GM19438 (cell line): ENCODE data around the gene MTUS2.
"Not testable (repeated sequence)": the region's sequence is repeated elsewhere in the genome, so short reads cannot be mapped to it uniquely, and the experiment has no call there.

Experiments
- ATAC-seq: cut with Tn5 transposase; IDR thresholded peaks from one replicate; pipeline ENCODE4 v1.9.1; 2021; ENCODE audit warnings: low read depth; ENCODE audit not compliant: unreplicated experiment

Gene MTUS2

DNA sequence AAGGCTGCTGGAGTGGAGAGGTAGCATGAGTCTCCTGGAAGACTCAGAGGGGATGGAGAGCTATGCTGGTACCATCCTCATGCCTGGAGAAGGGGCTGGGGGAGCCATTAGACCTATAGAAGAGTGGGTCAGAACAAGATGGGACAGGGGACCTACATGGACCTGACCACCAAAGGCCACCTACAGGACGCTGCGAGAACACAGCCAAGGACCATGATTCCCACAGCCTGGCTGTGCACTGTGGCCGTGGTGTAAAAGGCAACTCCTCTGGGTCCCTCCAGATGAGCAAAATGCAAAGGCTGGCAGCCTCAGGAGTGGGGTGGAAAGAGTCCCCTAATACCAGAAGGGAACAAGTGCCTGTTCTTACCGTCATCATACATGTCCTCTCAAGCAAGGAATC is 559.1 kb downstream of the MTUS2 start:
- no peak for ATAC-seq

- ATAC-seq: no peak
These were observed 559.7 kb downstream of the MTUS2 start for GRCh38 chr13:29379865-29380264.

- ATAC-seq: no peak
These were observed 561.9 kb downstream of the MTUS2 start for GRCh38 chr13:29382021-29382420.

GRCh38 chr13:29383476-29383875 is 563.3 kb downstream of the MTUS2 start:
- ATAC-seq: no peak

DNA sequence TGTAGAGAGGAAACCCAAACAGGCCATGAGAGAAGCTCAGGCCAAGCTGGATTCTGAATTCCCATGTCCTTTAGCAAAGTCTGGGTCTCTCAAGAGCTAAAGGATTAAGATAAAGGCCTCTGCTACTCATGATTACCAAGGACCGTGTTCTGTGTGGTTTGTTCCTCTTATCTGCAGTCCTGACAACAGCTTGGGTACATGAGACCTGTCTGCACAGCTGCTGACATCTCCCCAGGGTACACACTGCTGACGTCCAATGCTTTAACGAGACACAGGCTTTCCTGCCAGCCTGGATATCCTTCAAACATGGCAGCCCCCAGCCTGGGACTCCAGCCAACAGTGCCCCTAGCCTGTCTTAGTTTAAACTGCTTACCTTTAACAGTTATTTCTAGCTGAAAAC is 564.3 kb downstream of the MTUS2 start:
- ATAC-seq: no peak

- ATAC-seq: no peak
These were observed 564.7 kb downstream of the MTUS2 start for GRCh38 chr13:29384871-29385270.

GRCh38 chr13:29386246-29386645 is 566.1 kb downstream of the MTUS2 start:
- ATAC-seq: no peak

GRCh38 chr13:29390598-29390997 is 570.5 kb downstream of the MTUS2 start:
- ATAC-seq: not testable (repeated sequence)

DNA sequence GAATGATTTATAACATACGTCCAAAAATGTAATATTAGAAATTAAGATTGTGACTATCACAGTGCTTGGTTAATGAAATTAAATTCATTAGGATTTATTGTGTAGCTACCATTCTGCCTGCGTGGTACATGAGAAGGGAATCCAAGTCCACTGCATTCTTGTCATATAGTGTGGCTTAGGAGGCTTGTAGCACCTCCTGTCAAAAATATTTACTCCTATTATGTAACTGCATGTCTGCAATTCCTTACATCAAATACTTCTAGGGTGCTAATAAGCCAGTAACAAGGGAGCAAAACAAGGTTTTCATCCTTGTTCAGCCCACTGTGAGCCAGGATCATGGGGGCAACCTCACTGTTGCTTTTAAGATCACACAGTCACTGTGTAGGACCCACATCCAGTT is 576.3 kb downstream of the MTUS2 start:
- no peak for ATAC-seq

GRCh38 chr13:29397265-29397664 is 577.1 kb downstream of the MTUS2 start:
- no peak for ATAC-seq

DNA sequence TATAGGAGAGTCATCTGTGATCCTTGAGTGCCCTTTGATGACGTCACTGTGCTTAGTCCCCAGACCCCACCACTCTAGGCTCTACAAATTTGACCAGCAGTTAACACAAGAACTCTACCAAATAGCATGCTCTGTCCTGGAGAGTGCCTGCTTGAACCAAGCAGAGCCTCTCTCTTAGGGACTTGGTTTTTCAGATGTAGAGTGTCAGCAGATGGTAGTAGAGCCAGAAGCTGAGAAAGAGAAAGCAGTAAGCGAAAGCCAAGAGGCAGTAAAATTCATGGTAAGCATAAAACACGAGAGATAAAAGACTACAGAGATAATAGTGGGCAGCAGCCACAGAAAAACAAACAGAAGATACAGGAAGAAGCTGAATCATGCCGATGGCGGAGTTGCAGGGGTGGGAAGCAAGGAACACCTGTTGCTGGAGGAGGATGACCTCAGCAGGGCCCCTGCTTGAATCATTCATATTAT is 582.1 kb downstream of the MTUS2 start:
- no peak for ATAC-seq

DNA sequence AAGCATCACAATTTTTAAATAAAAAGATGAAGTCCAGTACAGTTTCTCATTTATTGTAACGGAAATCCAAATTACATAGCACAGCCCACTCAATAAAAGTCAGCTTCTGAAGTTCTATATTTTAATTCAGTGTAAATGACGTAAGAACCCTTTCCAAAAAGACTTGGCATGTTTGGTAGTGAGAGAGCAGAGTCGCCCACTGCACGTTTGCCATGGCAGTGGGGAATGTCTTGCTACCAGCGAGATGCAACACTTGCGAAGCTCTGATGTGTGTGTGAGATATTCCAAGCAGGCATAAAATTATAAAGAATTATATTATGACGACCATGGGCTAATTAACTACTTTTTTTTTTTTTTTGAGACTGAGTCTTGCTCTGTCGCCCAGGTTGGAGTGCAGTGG is 585.3 kb downstream of the MTUS2 start:
- no peak for ATAC-seq

GRCh38 chr13:29411481-29411880 is 591.3 kb downstream of the MTUS2 start:
- no peak for ATAC-seq

DNA sequence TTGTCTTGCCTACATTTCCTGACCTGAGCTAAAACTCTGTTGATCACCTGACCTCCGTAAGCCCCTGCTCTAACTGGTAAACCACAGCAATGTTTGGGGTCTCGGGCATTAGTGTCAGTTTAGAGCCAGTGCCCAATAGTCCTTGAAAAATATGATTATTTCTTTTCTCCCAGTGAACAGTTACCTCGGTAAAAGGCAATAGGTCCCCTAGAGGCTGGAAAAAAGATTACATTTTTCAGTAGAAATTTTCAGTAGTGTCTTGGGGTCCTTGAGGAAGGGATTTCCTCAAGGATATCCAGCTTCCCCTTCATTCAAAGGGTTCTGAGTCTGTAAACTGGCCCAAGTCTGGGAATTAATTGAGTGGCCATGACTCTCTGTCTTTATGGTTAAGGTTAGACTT is 597.9 kb downstream of the MTUS2 start:
- ATAC-seq: no peak

DNA sequence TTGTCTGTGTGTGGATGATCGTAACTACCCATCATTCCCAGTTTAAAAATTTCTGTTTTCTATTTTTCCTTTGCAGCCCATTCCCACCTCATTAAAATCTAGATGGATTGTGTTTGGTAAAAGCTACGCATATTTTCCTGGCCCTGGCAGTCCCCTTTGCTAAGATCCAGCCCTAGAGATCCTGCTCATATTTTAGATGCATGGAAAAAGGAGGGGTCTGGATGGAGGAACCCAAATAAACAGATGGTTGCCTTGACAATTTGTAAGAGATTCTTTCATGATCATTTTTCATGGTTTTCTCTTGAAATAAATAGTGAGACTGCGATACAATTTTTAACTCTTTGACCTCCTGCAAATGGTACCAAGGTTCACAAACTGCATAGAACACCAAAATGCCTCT is 601.0 kb downstream of the MTUS2 start:
- no peak for ATAC-seq

GRCh38 chr13:29422015-29422414 is 601.9 kb downstream of the MTUS2 start:
- ATAC-seq: no peak

GRCh38 chr13:29423050-29423449 is 602.9 kb downstream of the MTUS2 start:
- no peak for ATAC-seq

DNA sequence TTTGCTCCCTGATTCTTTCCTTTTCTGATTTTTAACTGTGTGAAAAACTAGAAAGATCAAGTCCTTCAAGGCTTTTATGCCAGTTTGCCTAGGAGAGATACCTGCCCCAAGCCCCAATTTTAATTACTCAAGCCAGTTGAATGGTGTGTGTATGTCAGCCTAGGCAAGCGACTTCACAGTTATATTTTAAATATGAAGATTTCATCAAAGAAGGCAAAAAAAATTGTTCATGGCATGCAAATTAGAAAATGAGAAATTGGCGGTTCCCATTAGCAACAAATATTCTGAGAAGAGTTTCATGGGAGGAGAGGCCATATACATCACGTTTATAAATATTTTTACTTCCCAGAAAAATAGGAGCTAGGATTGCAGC is 607.8 kb downstream of the MTUS2 start:
- ATAC-seq: no peak

GRCh38 chr13:29428310-29429181 is 608.4 kb downstream of the MTUS2 start:
- ATAC-seq: no peak

DNA sequence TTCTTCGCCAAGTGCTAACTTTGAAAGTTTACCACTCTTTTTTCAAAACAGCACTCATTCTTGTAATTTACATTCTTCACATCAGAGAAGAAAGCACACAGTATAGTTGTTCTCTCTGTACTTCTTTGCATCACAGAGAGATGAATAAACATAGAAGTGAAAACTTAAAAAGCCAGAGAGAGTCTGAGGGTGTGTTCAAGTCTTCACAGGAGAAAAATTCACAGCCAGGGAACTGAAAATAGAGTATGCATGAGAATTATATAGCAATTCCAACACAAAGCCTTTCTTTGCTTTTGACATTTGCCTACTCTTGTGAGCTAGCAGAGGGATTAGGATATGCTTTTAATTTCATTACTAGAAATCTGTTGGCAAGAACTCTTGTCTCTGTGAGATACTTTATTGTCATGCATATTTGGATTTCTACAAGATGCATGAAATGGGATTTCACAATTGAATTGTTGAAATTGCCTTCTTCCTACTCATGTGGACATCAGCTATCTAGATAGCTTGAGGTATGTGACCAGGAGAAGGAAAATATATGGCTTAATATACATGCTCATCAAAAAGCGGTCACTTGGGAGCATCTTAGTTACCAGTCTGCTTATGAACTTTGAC is 609.3 kb downstream of the MTUS2 start:
- no peak for ATAC-seq

DNA sequence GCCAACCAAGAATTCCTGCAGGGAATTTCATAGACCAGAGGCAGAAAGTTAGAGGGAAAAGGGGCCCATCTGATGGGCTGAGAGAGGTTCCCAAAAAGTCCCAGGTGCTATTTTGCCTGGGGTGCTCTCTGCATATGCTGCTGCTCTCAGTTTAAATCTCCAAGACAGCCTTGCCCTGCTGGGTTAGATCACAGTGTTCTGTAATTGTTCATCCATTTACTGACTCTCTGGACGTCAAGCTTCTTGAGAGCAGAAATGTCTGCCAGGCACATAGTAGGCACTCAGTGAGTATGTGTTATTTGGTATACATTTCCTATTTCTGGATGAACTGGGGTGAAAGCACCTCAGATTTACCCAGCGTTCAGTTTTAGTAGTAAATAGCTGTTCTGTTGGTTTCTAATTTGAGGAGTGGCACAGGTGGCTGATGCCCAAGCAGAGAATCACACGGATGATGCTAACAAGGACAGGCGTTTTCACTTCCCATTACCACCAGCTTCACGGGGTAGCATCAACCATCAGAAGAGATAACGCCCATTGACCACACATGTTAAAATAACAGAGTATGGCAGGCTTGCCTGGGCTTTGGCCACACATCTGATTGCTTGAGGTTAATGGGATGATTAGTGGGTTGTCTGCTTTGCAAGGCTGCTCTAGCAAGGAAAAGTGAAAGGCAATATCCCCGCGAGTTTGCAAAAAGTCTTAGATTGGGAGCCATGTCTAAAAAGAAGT is 614.2 kb downstream of the MTUS2 start:
- ATAC-seq: no peak
